AG04450 (cell line): Measurements from ENCODE around the gene PPDPF. TPM values are rescaled to one million over a fixed set of nuclear protein-coding genes. Genes with fewer than 3 reads are reported as not detected.

Experiments used
- CTCF ChIA-PET: fragments of 300-600, 350-600 bp; formaldehyde crosslinking; extraction: SDS; loops from one replicate; lab custom pipeline; 2022; ENCODE audit warnings: antibody characterized with exemption, inconsistent platforms; lab: Charles Lee
- POLR2A ChIA-PET: fragments of 350-600 bp; formaldehyde crosslinking; extraction: SDS; loops from one replicate; lab custom pipeline; 2021; ENCODE audit warnings: antibody characterized with exemption, inconsistent platforms; lab: Yijun Ruan, JAX
- DNase-seq: peaks from one replicate; pipeline ENCODE4 v3.0.0-alpha.2; 2011; ENCODE audit warnings: low read depth, low spot score
- H3K27ac ChIP-seq: one replicate; pipeline ENCODE4 v1.5.1; 2012; ENCODE audit warnings: low read depth, low read length, control low read depth
- H3K27me3 ChIP-seq: one replicate; pipeline ENCODE4 v1.6.0; 2012; ENCODE audit warnings: low read length; ENCODE audit not compliant: control insufficient read depth, insufficient read depth
- H3K4me3 ChIP-seq: 2 replicates; pipeline ENCODE4 v1.5.1; 2011; ENCODE audit warnings: mild to moderate bottlenecking, low read depth, low read length, control low read depth
- H3K9me3 ChIP-seq: 2 replicates; pipeline ENCODE4 v1.5.1; 2012; ENCODE audit warnings: low read length; ENCODE audit not compliant: control insufficient read depth, insufficient read depth
- polyA plus RNA-seq: library from polyadenylated mRNA; depleted of rRNA; stranded (reverse); fragments of >200 nt; gene quantifications from 2 replicates; pipeline ENCODE4 v1.2.3, GENCODE V29; 2011
- TF ChIP-seq, protein P1 (sequence below): IDR thresholded peaks from 2 replicates; pipeline ENCODE4 v1.5.1; 2011; ENCODE audit warnings: low read depth, low read length, control low read depth, inconsistent platforms

Gene PPDPF
- polyA plus RNA-seq, 1 experiment = 13.5 TPM

DNA sequence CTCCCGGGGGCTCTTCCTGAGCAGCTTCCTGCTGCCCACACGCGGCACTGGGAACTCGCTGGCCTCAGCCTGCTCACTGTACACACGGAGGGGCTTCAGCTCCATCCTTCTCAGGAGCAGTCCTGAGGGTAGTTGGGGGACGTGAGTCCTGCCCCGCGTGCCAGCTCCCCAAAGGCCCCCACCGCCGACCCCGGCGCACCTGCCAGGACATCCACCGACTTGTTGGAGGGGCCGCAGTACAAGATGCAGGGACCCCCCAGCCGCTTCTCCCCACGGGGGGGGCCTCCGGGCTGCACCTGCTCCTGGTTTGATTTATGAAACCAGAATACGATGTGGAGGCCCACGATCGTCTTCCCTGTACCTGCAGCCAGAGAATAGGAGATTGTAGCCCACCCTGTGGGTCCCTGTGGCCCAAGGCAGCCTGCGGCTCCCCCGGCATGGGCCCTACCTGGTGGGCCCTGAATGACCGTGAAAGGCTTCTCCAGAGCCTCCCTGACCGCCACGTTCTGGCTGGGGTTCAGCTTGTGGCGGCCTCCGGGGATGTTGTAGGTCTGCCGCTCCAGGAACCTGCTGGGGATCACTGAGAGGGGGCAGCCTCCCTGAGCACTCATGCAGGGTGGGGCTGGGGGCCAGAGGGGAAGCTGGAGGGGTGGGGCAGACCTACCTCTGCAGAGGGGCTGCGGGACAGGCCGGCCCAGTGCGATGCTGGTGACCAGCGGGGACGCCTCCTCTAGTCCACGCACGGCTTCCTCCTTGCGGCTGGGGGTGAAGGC, 41.2 kb downstream of the PPDPF start:
- H3K27ac ChIP-seq = no peak overlapping the region
- no peak overlapping the region for H3K4me3 ChIP-seq
- TF ChIP-seq, protein P1, sequence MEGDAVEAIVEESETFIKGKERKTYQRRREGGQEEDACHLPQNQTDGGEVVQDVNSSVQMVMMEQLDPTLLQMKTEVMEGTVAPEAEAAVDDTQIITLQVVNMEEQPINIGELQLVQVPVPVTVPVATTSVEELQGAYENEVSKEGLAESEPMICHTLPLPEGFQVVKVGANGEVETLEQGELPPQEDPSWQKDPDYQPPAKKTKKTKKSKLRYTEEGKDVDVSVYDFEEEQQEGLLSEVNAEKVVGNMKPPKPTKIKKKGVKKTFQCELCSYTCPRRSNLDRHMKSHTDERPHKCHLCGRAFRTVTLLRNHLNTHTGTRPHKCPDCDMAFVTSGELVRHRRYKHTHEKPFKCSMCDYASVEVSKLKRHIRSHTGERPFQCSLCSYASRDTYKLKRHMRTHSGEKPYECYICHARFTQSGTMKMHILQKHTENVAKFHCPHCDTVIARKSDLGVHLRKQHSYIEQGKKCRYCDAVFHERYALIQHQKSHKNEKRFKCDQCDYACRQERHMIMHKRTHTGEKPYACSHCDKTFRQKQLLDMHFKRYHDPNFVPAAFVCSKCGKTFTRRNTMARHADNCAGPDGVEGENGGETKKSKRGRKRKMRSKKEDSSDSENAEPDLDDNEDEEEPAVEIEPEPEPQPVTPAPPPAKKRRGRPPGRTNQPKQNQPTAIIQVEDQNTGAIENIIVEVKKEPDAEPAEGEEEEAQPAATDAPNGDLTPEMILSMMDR = no peak
- POLR2A ChIA-PET = no interaction called here
- DNase-seq = no peak
- peaks cover 6% of the 10 kb centered on the region; the same call in 1 of the 2 replicates for H3K9me3 ChIP-seq
- CTCF ChIA-PET = interaction anchor here (1.0 kb wide), 1 partner anchor 24 kb away, joined by 3 read pairs; no protein-coding TSS in a partner anchor
- no peaks in the 10 kb centered on the region for H3K27me3 ChIP-seq

DNA sequence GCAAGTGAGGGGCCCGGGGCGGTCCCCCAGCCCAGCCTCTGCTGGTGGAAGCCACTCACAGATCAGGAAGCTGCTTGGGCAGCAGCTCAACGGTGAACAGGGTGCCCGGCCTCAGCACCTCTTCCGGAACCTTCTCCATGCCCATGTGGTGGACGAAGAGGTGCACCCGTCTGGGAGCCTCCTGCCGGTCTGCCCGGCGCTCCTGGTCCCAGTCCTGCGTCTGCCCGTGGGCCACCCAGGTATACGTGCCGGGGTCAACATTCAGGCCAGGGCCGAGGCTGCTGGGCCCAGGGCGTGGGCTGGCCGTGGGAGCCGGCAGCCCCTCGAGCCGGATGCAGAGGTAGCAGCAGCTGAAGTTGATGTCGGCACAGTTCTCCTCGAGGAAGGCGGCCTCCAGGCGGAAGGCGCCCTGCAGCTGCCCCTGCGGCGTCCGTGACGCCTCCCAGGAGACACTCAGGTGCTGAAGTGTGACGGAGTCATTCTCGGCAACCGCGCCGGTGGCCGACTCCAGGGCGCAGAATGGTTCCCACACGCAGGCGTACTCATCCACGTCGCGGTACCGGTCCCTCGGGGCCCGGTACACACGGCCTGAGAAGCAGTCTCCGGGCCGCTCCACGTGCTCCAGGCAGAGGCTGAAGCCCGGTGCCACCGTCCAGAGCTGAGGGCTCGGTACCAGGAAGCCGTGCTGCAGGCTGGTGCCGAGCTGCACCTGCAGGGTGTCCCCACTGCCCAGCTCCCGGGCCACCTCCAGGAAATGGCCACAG, 42.1 kb downstream of the PPDPF start:
- Histone ChIP-seq H3K27ac (no peak overlapping the region), H3K9me3 (peaks cover 6% of the 10 kb centered on the region; the same call in 1 of the 2 replicates), H3K27me3 (no peaks in the 10 kb centered on the region), H3K4me3 (no peak overlapping the region)
- CTCF ChIA-PET = no interaction called here
- POLR2A ChIA-PET = no interaction called here
- TF ChIP-seq, protein P1 = no peak
- no peak for DNase-seq

DNA sequence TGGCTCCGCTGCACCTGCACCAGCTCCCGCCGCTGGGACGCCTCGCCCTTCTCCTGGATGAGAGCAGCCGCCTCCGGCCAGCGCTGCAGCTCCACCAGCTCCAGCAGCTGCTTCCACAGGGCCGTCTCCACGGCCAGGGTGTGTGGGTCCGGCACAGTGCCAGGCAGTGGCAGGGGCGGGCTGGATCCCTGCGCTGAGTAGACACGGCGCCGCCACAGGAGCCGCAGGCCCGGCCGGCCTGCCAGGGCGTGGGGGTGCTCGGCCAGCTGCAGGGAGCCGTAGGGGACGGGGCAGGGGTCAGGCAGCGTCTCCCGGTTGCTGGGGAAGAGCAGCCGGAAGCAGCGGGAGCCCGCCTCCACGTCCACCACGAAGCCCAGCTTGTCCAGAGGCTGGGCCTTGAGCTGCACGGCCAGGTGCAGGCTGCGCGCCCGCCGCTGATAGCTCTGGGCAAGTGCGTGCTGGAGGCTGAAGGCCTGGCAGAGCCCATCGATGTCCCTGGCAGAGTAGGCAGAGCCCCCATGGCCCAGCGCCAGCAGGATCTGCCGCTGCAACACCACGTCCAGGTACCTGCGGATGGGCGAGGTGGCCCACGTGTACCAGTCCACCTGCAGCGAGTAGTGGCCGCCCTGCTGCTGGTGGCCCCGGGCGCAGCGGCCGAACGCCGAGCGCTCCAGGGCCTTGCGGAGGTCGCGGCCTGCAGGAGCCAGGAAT, 42.8 kb downstream of the PPDPF start:
- Histone ChIP-seq H3K9me3 (peaks cover 6% of the 10 kb centered on the region; the same call in 1 of the 2 replicates), H3K27ac (no peak overlapping the region), H3K4me3 (no peak overlapping the region), H3K27me3 (no peaks in the 10 kb centered on the region)
- CTCF ChIA-PET = no interaction called here
- POLR2A ChIA-PET = no interaction called here
- DNase-seq = no peak
- TF ChIP-seq, protein P1 = no peak

DNA sequence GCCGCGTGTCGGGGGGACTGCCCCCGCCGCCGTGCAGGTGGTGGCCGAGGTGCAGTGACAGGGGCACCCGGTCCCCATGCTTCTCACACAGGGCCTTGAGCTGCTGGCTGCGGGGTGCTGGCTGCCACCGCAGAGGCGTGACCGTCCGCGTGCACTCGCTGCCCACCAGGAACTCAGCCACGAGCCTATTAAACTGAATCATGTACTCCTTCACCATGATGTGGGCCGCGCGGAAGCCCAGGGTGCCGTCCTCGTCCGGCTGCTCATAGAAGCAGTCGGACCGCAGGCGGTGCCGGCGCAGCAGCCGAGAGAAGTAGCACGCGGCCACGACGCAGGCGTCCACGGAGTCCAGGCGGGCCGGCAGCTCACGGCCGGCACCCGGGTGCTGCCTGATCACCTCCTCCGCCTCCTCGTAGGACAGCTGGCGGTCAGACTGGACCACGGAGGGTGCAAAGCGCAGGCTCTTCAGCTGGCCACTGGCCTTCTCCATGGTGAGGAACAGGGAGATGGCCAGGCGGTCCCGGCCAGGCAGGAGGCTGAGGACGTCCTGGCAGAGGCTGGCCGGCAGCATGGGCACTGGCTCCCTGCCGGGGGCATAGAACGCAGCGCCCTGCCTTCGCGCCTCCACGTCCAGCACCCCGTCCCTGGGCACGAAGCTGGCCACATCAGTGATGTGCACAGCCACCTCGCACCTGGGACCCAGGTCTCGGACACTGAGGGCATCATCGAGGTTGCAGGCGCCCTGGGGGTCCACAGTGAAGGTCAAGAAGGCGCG, 43.7 kb downstream of the PPDPF start:
- DNase-seq = no peak
- POLR2A ChIA-PET = no interaction called here
- Histone ChIP-seq H3K27ac (no peak overlapping the region), H3K4me3 (no peak overlapping the region), H3K9me3 (peaks cover 6% of the 10 kb centered on the region; the same call in 1 of the 2 replicates), H3K27me3 (no peaks in the 10 kb centered on the region)
- CTCF ChIA-PET = no interaction called here
- TF ChIP-seq, protein P1 = no peak
